Stimulated activated CD4-positive, alpha-beta T cell treated with anti-CD3 and anti-CD28 coated beads, Interleukin-4, amount 100 ng/mL, for 1 hour (primary cell): ENCODE measurements around the gene HPSE.
"Not testable (repeated sequence)": the region's sequence is repeated elsewhere in the genome, so short reads cannot be mapped to it uniquely, and the experiment has no call there.

Experiments used
- DNase-seq: peaks from one replicate; pipeline ENCODE4 v3.0.0-alpha.2; 2020

HPSE gene

DNA sequence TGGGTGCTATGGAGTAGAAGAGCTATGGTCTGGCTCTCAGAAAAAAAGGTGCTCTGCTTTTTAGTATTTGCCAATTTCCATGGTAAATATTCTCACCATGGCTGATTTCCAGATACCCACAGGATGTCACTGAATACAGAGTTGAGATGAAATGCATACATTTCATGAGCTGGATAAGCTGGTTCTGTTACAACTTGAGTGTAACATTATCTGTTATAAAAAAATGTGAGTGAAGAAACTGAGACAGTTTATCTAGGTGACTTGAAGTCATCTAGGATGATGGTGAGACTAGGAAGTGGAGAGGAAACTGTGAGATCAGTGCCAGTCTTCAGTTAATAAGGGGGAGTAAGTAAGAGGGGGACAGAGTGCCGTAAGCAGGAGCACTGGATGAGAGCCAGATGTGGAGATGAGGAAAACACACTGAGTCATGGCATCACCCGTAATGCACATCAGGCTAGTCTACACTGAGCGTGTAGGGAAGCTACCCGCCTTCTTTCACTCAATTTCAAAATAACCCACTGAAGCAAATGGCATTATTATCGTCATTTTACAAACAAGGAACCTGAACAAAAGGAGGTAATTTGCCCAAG lies 5.0 kb downstream of the HPSE start:
- no peak for DNase-seq

DNA sequence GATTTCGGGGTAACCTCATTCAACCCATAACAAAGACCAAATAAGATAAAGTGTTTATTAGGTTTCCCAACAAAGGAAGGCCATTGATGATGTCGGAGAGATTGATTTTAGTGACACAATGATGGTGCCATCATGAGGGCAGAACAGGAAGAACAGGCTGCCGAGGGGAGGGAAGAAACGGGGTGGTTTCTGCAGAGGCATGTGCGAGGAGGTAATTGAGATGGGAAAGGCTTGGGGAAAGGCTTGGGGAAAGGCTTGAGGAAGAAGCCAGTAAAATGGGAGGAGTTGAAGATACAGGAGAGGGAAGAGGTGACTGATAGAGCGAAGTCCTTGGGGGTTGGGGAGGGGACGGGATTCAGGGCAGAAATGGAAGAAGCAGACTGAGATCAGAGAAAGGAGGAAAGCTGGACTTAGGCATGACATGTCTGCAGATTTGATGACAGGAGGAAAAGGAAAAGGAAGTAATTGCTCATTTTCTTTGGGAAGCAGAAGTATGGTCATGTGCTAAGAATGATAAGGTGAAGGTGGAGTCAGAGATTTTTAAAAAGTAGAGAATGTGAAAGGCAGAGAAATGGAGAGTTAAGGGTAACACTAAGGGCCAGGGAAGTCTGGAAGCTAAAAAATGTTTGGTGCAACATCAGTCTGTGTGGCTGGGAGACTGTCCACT lies 6.0 kb downstream of the HPSE start:
- DNase-seq, result no peak

DNA sequence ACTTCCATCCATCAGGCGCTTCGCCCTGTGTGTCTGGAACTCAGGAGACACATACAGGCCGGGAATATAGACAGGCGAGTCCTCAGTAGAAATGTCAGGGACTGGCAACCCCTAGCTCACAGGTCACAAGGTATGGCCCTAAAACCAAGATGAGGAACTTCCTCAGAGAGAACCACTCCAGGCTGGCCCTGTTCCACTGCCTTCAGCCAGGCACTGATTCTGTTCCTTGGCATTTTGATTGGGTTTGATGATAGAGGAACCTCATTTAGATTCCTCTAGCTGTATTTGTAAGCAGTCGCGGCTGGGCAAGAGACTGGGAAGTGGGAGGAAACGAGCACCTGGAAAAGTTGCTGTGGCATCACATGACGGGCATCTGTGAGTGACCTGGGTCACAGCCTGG lies 8.1 kb downstream of the HPSE start:
- no peak for DNase-seq

DNA sequence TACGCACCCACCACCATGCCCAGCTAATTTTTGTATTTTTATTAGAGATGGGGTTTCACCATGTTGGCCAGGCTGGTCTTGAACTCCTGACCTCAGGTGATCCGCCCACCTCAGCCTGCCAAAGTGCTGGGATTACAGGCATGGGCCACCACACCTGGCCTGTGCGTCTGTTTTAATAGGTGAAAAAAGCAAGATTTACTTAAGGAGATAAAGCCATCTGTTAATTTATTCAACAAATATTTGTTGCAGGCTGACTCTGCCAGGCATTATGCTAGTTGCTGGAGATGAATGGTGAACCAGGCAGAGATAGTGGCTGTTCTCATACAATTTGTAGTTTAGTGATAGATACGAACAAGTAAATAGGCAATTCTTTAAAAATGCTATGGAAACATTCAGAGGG lies 9.3 kb downstream of the HPSE start:
- not testable (repeated sequence) for DNase-seq

DNA sequence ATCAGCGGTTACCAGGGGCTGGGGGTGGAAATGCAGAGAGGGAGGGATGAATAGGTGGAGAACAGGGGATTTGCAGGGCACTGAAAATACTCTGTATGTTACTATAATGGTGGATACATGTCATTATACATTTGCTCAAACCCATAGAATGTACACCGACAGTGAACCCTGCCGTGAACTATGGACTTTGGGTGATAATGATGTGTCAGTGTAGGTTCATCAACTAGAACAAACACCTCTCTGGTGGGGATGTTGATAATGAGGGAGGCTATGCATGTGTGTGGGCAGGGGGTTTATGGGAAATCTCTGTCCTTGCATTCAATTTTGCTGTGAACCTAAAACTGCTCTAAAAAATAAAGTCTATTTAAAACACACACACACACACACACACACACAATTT lies 11.5 kb downstream of the HPSE start:
- no peak for DNase-seq

DNA sequence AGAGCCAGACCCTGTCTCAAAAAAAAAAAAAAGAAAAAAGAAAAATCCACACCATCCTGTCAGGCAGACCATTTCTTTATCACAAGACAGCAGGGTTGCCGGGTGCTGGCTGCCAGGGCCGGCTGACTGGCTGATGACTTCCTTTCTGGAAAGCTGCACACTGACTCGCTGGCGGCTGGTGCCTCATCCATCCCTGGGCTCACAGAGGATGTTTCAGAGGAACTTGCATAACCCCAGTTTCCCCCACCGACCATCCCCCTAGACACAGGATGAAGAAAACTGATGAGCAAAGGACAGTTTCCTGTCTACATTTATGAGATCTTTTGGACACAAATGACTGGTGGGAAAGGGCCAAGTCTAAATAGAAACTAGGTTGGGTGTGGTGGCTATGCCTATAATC lies 14.1 kb downstream of the HPSE start:
- no peak for DNase-seq

DNA sequence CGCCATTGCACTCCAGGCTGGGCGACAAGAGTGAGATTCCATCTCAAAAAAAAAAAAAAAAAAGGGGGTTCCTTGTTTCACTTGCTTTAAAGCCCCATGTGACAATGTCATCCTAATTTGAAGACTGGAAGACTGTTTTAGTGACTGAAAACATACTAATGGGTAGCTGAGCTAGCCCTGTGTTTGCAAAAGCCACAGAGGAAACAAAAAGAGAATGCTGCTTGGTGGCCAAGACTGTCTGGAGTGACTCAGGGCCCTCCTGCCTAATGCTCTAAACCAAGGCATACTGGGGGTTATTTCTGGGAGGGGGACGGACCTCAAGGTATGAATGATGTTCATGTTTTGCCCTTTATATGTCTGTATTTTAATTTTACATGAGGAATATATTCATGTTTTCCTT lies 16.0 kb downstream of the HPSE start:
- no peak for DNase-seq

DNA sequence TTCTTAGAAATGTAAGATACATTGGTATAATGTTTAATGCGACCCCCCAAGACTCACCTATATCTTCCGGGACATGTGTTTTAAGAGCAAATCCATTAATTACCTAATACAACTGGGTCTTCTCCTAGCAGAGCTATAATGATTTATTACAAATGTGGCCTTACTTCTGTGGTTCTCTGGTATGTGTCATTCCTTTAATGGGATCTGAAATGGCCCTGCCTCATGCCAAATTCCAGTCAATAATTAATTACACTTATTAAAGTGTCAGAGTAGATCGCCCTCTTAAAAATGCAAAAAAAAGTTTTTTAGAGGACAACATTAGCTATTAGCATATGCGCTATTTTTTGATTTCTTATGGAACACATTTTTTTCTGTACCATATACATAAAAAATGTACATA lies 17.0 kb downstream of the HPSE start:
- DNase-seq, result no peak

DNA sequence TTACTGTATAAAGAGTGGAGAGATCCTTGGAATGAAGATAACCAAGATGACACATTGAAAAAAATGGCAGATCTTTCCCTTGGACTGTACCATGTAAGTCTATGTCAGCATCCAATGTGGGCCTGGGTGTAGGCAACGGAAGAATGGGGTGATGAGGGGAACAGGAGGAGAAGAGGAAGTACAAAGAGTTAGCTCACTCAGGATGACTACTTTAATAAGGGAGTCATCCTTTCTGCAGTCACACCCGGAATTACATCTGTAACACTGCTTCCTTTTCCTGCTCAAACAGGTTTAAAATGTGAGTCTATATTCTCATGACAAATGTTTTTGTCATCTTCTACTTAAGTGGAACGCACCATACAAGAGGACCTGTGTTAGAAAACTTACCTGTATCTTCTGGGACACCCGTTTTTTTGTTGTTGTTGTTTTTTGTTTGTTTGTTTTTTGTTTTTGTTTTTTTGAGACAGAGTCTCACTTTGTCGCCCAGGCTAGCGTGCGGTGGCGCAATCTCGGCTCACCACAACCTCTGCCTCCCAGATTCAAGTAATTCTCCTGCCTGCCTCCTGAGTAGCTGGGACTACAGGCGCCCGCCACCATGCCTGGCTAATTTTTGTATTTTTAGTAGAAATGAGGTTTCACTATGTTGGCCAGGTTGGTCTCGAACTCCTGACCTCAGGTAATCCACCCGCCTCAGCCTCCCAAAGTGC lies 18.0 kb downstream of the HPSE start:
- no peak for DNase-seq

DNA sequence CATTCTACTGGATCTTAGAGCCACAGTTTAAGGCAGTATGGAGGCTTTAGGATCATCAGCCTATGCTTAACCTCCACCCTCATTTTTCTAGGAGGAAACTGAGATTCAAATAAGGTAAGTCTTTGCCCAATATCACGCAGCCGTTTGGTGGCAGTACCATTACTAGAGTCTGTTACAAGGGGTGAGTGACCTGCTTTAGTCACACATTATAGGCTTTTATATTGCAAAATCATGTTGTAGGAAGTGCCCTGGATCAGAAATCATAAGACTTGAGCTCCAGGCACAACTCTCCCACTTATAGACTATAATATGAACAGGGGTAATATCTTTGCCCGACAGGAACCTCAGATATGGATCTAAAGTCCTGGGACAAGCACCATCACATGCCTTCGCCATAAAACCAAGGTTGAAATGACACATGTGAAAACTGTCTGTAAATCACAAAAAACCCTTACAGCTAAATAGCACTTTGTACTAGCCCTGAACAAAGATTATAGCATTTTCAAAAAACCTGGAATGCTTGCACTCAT lies 19.2 kb downstream of the HPSE start:
- no peak for DNase-seq

DNA sequence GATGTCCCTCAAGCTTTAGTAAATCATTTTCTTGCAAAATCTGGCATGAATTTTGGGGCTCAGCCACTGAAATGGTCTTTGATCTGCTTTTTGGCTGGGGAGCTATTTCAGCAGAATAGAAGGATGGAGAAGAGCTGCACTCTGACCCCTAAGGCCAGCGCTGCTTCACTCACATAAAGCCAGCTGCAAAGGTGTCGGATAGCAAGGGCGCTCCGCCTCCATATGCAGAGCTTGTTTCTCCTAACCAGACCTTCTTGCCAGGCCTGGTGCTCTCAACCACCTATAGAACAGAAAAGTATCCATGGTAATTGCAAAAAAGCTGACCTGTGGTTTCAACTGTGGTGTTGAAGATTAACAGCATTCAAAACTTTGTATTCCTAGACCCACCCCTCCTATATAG lies 26.0 kb downstream of the HPSE start:
- no peak for DNase-seq

DNA sequence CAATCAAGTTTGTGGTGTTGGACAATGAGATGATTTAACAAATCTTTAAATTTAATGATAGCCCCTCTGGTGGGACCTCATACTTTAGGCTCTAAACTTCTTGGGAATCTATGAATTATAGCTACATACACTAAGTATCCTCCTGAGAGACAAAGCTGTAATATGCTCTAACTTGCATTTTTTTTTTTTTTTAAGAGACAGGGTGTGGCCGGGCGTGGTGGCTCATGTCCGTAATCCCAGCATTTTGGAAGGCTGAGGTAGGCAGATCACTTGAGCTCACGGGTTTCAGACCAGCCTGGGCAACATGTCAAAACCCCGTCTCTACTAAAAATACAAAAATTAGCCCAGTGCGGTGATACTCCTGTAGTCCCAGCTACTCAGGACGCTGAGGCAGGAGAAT lies 26.7 kb downstream of the HPSE start:
- no peak for DNase-seq

DNA sequence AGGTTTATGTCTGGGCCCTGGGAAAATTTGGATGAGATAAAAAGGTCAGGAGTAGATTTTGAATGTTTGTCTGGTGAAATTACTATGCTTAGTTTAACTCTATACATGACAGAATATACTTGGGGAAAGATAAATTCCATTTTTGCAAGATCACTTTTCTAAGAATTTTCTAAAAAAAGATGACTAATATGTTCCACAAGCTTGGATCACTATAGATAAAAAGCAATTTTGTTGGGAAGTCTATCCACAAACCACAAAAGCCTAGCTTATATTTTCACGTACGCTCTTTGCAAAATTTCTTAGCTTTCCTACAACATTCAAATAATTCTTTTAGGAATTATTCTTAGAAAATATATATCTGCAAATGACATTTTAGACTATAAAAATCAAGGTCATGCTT lies 29.5 kb downstream of the HPSE start:
- DNase-seq, result no peak

DNA sequence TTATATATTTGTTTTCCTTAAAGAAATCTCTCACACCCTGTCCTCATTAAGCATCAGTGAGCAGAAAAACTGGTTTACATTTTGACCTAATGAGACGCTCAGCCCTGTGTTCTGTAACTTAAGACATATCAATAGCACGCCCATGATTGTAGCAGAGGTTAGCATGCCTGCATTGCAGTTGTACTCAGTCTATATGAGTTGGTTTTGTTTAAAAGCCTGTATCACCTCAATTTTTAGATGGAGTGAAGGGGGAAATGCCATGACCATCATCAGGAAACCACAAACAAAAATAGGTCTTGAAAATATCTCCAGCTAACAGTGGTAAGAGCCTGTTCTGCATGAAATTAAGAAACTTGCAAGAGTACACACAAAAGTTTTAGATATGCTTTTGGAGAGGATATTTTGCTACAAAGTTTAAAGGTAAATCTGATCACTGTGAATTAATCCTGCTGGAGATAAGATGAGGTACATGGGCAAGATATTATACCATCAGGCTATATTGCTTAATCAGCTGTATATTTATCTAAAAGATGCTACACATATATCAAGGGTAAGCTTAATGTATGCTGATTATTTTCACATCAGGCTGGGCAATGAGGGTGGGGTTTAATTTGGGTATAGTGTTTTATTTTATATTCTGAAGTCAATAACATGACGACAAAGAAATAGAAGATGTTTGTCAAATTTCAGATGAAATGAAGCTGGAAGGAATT lies 36.9 kb downstream of the HPSE start:
- DNase-seq, result no peak

DNA sequence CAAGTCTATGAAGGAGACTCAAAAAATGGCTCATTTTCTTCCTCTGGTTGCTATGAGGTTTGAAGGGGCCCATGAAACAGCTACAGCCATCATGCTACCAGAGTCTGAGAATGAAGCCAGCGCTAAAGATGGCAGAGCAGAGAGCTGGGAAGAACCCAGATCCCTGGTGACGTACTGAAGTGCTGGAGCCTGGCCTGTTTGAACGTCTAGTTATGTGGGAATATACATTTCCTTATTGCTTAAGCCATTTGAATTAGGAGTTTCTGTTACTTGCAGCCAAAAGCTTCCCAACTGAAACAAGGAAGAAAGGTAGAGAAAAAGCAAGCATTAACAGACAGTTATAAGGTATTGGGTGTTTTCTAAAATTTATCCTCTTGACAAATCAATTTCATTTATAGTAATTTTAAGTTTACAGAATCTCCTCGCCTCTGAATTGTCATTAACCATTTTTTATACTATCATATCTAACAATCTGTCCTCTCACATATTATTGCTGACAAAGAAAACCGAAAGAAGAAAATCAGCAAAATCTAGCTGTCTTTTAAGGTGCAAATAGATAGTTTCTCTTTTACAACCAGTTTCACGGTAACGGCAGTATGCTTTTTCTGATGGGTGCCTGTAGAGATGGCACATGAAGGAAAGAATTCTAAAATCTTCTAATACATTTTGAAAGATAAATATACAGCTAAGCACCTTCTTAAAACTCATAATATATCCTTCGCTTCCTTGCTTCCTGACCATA lies 41.2 kb downstream of the HPSE start:
- DNase-seq, result no peak

DNA sequence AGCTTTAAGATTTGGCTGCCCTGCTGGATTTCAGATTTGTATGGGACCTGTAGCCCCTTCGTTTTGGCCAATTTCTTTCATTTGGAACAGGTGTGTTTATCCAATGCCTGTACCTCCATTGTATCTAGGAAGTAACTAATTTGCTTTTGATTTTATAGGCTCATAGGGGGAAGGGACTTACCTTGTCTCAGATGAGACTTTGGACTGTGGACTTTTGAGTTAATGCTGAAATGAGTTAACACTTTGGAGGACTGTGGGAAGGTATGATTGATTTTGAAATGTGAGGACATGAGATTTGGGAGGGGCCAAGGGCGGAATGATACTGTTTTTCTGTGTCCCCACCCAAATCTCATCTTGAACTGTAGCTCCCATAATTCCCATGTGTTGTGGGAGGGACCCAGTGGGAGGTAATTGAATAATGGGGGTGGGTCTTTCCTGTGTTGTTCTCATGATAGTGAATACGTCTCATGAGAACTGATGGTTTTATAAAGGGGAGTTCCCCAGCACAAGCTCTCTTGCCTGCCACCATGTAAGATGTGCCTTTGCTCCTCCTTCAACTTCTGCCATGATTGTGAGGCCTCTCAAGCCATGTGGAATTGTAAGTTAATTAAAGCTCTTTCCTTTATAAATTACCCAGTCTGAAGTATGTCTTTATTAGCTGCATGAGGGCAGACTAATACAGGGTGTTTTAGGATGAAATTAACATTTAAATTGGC lies 44.4 kb downstream of the HPSE start:
- not testable (repeated sequence) for DNase-seq

DNA sequence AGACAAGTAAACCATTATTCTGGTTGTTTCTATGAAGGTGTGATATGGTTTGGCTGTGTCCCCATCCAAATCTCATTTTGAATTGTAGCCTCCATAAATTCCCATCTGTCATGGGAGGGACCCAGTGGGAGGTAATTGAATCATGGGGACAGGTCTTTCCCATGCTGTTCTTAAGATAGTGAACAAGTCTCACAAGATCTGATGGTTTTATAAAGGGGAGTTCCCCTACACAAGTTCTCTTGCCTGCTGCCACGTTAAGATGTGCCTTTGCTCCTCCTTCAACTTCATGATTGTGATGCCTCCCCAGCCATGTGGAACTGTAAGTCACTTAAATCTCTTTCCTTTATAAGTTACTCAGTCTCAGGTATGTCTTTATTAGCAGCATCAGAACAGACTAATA lies 46.3 kb downstream of the HPSE start:
- DNase-seq, result not testable (repeated sequence)

DNA sequence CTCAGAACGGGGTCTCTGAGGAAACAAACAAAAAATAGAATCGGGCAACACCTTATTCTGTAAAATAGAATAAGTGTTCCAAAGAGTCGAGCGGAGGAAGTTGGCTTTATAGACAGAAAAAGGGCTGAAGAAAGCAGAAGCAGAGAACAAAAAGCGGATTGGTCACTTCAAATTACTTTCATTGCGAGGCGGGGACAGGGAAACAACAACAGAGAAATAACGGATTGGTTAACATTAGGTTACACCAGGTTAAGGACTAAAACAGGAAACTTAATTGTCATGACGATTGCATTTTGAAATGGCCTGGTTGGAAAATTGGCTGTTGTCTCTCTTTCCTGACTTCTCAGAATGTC lies 49.6 kb downstream of the HPSE start:
- no peak for DNase-seq

DNA sequence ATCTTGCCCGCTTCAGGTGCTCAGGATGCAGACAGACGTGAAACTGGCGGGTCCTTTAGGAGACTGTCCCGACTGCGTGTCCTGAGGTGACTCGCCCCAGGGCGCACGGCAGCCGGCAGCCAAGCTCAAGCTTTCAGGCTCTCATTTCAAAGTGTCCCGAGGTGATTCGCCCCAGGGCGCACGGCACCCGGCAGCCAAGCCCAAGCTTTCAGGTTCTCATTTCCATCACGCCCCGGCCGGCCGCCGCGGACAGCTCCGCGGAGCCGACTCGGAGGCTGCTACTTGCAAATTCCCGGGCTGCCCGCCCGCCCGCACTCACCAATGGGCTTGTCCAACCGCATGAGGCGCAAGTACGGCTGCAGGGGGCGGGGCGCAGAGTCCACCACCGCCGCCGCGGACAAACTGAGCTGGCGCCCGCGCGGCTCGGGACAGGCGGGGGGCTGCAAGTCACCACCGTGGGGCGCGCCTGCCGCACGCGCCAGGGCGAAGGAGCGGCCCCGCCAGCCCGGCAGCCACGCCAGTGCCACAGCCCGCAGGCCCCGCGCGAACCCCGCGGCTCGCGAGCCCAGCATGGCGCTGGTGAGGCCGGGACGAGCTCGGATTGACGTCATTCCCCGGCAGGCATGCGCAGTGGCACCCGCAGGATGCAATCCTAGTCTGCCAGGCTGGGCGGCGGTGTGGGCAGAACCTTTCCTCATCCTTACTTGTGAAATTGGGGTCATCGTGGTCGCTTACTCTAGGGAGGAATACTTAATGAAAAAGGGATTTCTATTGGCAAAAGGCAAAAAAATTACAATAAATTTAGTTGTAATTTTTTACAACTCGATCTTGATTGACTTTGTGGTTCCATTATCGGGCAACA lies 50.2 kb downstream of the HPSE start, which contains the start of gene COQ2:
COQ2 (minus strand) TSS at position 606 of the 862 bp plus-strand sequence; CDS start at position 572, 34 bp downstream.
- peak; percentile 97 for DNase-seq

DNA sequence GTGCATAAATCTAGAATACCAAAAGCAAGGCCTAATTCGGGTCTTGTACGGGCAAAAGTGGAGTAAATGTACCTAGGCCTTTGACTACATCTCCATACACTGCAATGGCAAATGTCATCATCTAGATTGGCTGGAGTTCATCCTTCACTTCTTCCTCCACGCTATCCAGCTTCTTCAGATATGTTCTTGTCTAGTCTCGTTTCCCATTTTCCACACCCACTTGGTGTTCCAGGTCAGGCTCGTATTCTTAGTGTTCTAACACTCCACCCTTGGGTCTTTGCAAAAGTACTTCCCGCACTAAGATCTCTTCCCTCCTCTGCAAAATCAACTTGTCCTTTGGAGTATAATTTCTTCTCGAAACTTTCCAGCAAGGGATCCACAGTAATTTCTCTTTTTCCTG lies 51.5 kb downstream of the HPSE start:
- no peak for DNase-seq

DNA sequence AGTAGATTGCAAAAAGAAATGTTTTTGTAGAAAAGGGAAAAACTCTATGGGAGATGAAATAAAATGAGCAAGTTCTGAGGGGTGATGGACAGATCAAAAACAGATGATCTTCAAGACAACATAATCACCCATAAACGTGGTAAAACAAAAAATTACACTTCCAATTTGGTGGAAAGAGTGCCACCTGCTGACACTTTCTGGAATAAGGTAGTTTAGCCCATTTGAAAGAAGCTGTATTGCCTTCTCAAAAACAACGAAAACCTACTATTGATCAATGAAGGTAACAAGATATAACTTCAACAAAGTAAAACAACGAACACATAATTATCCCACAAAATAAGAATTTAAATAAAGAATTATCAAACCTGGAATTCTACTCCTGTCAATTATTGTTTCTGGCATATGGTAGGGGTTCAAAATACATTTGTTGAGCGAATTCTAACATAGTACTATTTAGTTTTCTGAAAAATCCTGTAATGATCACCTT lies 52.6 kb downstream of the HPSE start:
- peak; percentile 16 for DNase-seq
